ENCODE measurements around the gene RETREG2. TPM values are rescaled to one million over a fixed set of nuclear protein-coding genes. Genes with fewer than 3 reads are reported as not detected.

The RETREG2 gene, protein sequence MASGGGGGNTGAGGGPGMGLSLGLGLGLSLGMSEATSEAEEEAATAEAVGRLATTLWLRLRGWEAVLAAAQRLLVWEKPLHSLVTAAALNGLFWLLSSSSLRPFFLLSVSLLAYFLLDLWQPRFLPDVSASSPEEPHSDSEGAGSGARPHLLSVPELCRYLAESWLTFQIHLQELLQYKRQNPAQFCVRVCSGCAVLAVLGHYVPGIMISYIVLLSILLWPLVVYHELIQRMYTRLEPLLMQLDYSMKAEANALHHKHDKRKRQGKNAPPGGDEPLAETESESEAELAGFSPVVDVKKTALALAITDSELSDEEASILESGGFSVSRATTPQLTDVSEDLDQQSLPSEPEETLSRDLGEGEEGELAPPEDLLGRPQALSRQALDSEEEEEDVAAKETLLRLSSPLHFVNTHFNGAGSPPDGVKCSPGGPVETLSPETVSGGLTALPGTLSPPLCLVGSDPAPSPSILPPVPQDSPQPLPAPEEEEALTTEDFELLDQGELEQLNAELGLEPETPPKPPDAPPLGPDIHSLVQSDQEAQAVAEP
- 41.6 TPM for total RNA-seq

DNA sequence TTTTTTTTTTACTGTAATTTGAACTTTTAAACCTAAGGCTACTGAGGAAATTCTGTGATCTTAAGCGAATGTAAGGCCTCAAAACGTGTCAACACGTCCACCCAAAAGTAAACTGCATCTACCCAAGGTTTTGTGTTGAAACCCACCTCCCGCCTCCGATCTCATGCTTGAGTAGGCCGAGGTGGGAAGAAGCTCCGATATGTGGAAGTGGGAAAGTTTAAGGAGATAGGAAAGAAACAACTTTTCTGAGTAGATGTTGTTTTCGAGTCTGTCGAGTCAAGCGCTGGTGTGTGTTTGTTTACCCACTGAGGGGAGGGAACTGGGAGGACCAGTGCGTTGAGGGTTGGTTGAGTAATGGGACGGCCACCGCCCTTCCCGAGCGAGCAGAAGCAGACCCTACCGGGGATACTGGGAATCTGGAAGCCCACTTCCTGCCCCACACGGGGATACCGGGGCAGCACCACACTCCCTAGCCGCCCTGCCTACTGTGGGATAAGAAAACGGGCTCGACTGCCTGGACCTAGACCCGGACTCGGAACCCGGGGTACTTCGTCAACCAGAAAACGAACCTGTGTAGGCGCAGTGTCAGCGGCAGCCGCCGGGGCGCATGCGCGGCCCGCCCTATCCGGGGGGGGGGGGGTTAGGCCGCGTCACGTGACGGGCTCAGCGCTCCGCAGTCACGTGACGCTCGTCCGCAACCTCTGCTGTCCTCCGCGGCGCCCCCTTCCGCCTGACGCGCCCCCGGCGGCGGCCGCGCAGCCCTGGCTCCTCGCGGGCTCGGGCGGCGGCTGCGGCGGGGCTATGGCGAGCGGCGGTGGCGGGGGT, at the start of gene RETREG2:
TSS of gene RETREG2 (plus strand) at position 724 of the 825 bp plus-strand sequence. CDS start at position 802, 78 bp downstream.
- peak; percentile 86 for ATAC-seq

DNA sequence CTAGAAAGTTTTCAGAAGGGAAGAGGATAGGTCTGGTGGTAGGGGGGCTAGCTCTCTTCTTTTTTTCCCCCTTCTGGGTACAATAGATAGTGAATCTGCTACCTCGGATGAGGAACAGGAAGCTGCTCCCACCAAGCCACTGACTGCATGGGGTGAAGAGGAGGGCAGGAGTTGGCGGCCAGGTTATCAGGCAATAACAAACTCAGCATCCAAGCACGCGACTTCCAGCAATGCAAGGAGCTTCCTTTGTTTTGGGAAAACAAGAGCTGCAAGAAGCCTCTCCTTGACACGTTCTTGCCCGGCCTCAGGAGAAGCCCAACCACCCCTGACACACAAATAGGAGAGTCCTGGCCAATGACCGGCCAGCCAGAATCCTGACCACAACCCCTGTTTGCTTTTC, 49.7 kb upstream of the RETREG2 start:
- ATAC-seq, result no peak

DNA sequence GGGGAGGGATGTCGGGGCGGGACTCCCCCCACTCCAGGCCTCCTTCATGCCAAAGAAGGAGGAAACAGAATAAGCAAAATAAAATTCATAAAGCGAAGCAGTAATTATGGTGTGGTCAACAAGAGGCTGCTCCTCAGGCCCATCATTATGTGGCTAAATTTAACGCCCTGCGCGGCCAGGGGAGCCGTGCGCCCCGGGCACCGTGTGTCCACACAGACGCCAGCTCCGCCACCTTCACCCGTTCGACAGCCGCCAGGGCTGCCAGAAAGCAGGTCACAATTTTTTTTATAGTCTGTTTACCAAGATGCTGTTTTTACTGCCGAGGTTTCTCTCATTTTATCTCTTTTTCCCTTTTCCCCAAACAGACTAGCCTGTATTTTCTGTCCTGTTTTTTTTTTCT, 48.5 kb upstream of the RETREG2 start:
- no peak for ATAC-seq

DNA sequence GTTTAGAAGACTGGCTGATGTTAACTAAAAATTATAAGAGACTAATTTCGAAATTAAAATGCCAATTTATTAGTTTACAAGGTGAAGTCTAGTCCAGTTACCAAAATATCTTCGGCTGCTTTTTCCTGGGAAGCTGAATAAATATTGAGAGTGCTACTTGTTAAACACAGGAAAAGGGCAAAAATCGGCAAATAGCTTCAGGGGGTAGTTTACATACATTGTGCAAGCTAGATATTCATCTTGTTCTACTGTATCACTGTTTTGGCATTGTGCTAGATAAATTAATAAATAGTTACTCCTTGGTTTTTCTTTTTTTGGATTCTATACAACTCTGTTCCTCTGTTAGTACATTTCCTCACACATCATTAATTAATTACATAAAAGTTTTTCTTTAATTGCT, 46.7 kb upstream of the RETREG2 start:
- no peak for ATAC-seq

DNA sequence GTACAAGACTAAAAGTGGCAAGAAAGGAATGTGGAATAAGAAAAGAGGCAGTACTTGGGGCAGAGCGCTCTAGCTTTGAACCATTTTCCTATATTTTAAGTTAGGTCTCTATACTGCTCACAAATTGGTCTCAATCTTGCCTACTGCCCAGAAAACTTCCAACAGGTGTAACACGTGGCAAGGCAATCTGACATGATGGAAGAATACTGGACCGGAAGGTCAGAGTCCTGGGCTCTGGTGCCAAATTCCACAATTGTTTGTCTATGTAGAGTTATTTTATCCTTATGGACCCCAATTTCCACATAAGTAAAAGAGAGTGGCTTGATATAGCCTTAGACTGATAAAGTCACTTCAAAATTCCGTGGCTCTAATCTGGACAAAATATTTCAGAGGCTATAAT, 46.3 kb upstream of the RETREG2 start:
- ATAC-seq, result no peak

DNA sequence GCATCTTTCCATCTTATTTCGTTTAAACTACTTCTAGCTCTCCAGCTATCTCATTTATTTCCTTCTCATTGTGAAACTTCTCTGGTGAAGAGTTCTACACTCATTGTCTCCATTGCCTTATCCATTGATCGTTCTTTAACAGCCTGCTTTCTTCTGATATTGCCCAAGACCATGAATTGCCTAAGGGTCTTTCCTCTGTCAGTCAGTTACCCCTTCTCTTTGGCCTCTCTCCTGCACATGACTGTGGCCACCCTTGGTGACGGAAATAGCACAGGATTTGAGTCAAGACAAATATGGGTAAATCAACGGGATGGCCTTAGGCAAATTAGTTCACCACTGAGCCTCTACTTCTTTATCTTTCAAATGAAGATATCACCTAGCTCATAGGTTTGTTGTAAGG, 44.1 kb upstream of the RETREG2 start:
- ATAC-seq, result no peak

DNA sequence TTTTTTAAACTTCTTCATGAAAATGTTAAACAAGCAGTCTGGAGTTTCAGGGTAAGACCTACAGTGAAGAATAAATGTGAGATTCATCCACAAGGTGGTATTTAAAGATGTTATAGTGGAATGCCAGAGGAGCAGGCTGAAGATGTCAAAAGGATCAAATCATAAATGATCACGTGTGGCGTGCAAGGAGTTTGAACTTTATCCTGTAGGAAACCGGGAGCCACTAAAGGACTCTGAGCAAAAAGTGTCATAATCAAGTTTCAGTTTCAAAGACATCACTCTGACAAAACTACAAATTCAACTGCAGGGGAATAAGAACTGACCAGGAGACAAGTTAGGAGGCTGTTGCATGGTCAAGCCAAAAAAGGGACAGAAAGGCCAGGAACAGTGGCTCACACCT, 37.4 kb upstream of the RETREG2 start:
- no peak for ATAC-seq

DNA sequence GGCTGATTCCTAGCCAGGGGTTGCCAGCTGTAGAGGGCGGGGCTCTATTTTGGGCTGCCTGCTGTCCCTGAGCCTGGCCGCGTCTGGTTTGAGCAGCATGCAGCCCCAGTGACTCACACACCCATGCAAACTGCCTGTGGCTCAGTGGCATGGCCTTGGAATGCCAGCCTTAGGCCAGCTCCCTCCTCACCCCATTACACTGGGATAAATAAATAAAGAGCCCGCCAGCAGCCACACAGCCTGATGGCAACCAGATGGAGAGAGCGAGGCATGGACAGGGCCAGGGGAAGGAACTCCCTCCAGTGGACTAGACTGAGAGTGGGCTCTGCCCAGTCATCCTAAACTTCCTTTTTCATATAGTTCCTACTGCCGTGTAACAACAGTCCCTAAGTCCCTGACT, 35.7 kb upstream of the RETREG2 start:
- ATAC-seq, result peak; percentile 77

DNA sequence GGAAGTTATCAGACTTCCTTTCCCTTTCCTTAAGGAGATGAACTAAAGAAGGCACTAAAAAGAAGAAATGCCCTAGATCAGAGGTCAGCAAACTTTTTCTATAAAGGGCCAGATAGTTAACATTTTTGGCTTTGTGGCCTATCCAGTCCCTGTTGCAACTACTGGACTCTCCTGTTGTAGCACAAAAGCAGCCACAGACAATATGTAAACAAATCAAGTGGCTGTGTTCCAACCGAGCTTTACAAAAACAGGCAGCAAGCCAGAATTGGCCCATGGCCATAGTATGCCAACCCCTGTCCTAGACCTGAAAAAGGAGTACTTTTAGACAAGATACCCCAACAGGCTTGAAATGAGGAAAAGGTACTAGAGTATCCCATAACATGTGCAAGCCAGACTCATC, 28.4 kb upstream of the RETREG2 start:
- ATAC-seq, result no peak

DNA sequence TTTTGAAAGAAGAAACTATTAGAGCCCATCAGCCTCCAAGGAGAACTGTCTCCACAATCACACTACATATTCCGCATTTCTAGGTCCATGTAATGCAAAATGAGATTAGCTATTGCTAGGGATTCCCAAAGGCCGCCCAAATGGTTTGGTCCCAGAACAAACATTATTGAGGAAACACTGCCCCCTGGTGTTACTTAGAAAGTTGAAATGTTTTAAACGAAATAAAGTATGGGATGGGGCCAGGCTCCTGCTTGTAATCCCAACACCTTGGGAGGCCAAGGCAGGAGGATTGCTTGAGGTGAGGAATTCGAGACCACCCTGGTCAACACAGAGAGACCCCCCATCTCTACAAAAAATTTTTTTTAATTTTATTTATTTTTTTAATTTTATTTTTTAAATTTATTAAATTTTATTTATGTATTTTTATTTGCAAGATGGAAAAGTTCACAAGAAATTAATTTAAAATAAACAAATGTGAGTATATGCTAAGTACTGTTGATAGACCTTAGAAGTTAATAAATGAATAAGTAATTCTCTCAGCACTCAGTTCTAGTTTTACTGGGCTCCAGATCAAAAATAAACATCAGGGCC, 22.9 kb upstream of the RETREG2 start:
- peak; percentile 40 for ATAC-seq

DNA sequence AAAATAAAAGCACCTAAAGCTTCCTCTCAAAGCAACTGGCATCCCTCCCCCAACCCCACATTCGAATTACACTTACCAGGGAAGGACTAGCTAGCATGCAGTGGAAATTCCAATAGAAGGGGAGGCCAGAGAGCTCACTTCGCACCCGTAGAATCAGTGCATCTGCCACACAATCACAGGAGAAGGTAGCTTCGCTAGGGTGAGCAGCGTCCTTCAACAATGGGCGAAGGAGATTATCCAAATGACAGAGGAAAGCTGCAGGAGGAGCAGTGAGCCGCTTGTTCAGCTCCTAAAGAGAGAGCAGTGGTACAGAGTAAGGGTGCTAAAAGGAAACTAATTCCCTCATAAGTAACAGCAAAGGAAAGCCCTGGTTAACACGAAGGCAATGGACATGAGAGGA, 20.7 kb upstream of the RETREG2 start:
- ATAC-seq, result no peak

DNA sequence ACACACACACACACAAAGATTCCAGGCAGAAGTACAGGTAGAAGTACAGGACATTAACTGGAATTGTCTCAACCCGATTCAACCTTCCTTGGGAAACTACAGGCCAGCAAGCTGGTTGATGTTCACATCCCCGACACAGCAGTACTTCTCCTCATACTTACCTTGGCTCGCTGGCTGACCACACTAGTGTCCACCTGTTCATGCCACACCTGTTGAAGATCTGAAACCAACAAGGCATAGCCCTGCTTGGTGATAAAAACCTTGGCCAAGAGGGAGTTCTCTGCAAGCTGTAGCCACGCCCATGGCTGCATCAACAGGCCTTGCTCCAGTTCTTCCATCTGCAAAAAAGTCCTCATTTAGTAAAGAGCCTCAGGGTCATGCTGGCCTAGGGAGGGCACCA, 20.1 kb upstream of the RETREG2 start:
- ATAC-seq, result no peak

DNA sequence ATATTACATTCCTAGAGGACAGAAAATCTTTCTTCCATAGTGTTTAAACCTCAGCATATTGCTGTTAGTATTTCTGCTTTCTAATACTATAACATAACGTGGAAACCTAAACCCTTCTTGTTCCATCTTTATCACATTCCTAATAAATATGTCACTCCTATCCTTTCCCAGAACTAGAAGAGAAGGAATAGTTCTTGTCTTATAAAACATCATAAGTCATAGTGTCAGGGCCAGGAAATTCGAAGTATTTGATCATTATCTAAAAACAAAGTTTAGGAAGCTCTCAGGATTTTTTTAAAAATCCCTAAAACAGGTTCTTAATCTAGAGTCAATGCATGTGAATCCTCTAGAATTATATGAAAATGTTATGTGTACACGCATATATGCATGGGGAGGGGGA, 19.5 kb upstream of the RETREG2 start:
- no peak for ATAC-seq

DNA sequence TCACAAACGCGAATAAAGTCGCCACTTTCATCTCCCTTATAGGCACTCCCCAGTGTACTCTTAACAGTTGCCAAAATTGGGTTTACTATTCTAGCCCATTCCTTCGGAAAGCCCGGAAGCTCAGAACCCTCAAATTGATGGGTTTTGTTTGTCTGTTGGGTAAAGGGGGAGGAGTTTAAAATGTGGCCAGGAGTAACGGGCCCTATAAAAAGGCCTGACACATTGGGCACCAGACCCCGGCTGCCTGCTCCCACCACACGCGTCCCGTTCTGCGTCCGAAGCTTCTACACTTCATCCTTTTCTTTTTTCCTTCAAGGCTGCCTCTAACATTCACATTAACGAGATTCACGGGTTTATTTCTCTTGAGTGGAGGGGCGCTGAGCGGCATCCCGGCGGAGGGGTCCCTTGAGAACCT, 18.3 kb upstream of the RETREG2 start:
- no peak for ATAC-seq

DNA sequence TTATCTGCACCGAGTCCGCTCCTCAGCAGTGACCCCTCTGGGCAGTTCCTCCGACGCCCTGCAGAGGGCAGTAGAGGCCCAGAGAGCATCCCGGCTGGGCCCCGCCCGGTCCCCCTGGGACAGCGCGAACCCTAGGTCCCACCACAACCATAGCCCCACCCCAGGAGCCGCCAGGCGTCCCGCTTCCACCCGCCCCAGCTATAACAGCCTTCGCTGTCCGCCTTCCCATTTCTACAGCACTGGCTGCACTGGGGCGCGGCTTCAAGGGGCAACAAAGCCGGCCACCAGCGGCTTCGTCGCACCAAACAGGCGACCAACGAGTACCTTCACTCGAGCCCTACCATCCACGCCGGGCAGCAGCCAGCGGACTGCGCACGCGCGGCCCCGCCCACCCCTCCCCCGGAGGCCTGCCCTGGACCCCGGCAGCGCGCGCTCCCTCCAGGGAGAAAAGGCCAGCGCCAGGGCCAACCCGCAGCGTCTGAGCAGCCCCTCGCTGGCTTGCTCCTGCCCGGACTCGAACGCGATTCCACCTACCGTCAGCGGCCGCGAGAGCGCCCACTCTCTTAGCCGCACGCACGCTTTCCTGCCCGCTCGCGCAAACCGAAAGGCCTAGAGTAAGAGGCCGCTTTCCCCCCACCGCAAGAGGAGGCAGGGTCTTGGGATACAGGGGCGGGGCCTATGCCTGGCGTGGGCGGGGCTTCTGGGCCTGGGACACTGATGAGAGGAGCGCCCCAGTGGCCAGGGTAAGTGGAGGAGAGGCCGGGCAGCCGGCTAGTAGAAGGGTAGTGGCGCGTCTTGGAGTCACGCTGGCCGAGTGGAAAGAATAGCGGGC, 17.7 kb upstream of the RETREG2 start, which contains the start of gene NHEJ1:
TSS of gene NHEJ1 (minus strand) at position 630 of the 832 bp plus-strand sequence. CDS start 2,453 bp downstream, outside the sequence.
- ATAC-seq, result peak; percentile 97

DNA sequence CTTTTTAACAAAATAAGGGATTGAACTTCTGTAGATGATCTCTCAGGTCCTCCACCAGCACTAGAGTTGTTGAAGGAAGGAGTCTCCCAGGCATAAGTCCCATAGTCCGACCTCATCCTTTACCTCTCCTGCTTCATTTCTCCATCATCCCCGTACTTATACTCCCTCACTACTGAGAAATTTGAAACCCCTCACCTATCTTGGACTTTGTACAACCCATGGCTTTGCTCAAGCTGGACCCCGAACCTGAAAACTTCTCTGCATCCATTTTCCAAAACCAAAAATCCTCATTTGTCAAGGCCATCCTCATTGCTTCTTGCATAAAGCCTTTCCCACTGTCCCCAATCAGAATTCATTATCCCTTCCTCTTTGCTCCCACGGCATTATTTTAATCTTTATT, 17.0 kb upstream of the RETREG2 start:
- ATAC-seq, result no peak

DNA sequence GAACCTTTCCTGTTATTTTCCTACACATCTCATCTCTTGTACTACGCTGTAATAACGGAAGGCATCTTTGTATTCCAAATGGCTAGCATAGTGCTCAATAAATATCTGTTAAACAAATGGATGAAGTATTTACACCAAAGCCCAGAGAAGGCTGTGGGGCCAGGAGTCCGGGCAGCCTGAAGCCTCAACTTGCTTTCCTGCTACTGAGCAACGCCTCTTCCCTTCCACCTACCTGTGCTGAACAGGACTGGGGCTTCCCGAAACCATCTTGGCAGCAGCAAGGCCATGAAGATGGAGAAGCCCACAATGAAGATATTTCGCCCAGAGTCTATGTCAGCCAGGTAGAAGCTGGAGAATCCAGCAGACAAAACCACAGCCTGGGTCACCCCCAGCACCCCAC, 14.9 kb upstream of the RETREG2 start:
- ATAC-seq, result no peak

DNA sequence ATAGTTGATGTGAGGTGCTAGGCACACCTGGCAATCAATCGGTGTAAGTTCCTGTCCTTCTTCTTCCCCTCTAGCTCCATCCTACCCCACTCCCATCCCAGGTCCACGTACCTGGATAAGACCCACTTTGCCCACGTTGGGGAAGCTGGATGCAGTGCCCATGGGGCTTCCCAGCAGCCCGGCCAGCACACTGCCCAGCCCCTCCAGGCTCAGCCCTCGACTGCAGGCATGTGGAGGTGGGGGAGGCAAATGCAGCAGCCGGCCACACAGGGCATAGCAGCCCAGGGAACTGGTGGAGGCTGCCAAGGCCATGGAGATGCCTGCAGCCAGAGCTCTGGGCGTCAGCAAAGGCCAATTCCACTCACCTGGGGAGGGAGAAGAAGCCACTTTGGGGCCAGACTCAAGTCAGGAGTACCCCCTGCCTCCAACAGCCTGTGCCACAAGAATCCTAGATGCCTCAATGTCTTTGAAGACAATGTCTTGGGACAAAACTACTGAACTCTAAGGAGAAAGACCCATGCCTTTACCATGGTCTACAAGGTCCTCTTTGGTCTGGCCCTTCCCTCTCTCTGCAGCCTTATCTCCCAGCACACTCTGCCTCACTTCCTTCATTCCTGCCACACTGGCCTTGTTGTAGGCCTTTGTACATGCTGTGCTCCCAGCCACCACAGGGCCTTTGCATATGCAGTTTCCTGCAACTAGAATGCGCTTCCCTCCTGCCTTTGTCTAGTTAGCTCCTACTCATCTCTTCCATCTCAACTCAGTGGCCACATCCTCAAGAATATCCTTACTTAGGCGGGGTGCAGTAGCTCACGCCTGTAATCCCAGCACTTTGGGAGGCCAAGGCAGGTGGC, 12.8 kb upstream of the RETREG2 start:
- ATAC-seq, result no peak

DNA sequence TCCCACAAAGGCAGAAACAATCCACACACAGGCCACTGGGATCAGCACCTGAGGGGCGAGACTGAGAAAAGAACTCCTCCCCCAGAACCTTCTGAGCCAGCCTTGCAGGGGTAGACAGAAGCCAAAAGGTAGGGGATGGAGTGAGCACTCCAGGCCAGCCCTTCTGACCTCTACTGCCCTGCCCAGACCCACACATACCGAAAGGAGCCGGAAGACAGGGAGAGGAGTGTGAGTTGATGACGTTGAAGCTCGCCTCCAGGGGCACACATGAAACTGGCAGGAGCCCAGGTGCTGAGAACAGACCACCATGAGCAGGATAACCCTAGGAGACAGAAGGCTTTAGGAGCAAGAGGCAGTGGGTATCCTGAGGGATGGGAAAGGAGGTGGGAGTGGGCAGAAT, 10.1 kb upstream of the RETREG2 start:
- no peak for ATAC-seq

DNA sequence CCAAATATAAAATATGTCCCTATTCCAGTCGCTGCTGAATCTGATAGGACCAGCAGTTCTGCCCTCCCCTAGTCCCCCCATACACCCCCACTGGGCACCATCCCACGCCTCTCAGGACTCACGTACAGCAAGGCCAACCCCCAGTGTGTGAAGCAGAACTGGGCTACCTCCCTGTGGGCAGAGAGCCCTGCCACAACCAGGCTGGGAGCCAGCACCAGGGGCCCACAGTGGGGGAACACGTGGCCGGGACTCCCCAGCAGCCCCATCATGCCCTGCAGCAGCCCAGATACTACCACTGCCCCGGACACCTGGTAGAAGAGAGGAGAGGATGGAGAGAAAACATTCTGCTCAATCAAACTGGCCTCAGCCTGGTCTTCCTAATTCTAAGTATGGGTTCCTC, 9.5 kb upstream of the RETREG2 start:
- no peak for ATAC-seq

DNA sequence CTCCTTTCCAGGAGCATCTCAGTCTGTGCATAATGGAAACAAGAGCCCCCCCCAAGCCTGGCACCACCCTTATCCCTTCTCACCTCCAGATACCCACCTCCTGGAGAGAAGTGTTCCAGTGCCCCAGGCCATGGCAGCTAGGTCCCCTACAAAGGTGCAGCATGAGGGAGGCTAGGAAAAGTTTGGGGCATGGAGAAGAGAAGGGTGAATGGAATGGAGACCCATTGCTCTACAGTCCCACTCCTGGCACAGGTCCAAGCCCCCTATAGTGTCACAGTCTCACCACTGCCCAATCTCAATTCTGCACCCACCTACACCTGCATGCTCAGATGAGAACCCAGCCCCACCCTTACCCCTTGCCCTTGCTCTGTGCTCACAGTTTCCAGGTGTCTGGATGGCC, 9.1 kb upstream of the RETREG2 start:
- peak; percentile 14 for ATAC-seq

Measured in esophagus mucosa (tissue), 1 donor.